ENCODE data around the gene RPS6KL1.

GRCh38 chr14:74897642-74898041, 25.4 kb downstream of the RPS6KL1 start:
- TF ChIP-seq REST (IDR thresholded peaks at IDR 0.05; ENCODE audit: low read depth), result no peak
- no peak for TF ChIP-seq RAD21 (IDR thresholded peaks at IDR 0.05; ENCODE audit: low read depth)
- TF ChIP-seq EGR1 (IDR thresholded peaks at IDR 0.05), result no peak
- no peak for TF ChIP-seq MAX (IDR thresholded peaks at IDR 0.05)
- no peak for TF ChIP-seq CEBPB (IDR thresholded peaks at IDR 0.05)
- TF ChIP-seq ZBTB7A (IDR thresholded peaks at IDR 0.05; ENCODE audit: low read depth), result no peak
- TF ChIP-seq YY1 (IDR thresholded peaks at IDR 0.05; ENCODE audit: low read depth), result no peak
- no peak for TF ChIP-seq USF1 (IDR thresholded peaks at IDR 0.05)

Data from Ishikawa (cell line).